Epithelial cell of esophagus (primary cell): ENCODE data around the gene PARD3B.

Experiments used
- DNase-seq: peaks from one replicate; pipeline ENCODE4 v3.0.0; 2010; ENCODE audit warnings: low read depth
- H3K4me3 ChIP-seq: 2 replicates; pipeline ENCODE4 v1.5.1; 2011; ENCODE audit warnings: mild to moderate bottlenecking, low read length, control low read depth
- CTCF ChIP-seq: IDR thresholded peaks from 2 replicates; pipeline ENCODE4 v1.5.1; 2011; ENCODE audit warnings: low read depth, mild to moderate bottlenecking, low read length, control low read depth, inconsistent platforms; ENCODE audit not compliant: insufficient read depth; ENCODE audit errors: missing control alignments

PARD3B gene

GRCh38 chr2:205276116-205276777 lies 731.0 kb downstream of the PARD3B start:
- TF ChIP-seq CTCF = no peak
- DNase-seq = no peak
- no peak overlapping the region for H3K4me3 ChIP-seq

GRCh38 chr2:205280596-205281236 lies 735.4 kb downstream of the PARD3B start:
- TF ChIP-seq CTCF = no peak
- no peak for DNase-seq
- no peak overlapping the region for H3K4me3 ChIP-seq

GRCh38 chr2:205283736-205284270 lies 738.5 kb downstream of the PARD3B start:
- no peak for DNase-seq
- no peak for TF ChIP-seq CTCF
- no peak overlapping the region for H3K4me3 ChIP-seq

- DNase-seq = no peak
- H3K4me3 ChIP-seq = no peak overlapping the region
- no peak for TF ChIP-seq CTCF
Measured at GRCh38 chr2:205284334-205284733, 739.1 kb downstream of the PARD3B start.

- no peak for TF ChIP-seq CTCF
- H3K4me3 ChIP-seq = no peak overlapping the region
- no peak for DNase-seq
Measured at GRCh38 chr2:205287316-205287715, 742.0 kb downstream of the PARD3B start.

GRCh38 chr2:205288686-205289085 lies 743.4 kb downstream of the PARD3B start:
- DNase-seq = no peak
- no peak overlapping the region for H3K4me3 ChIP-seq
- no peak for TF ChIP-seq CTCF

GRCh38 chr2:205290299-205290698 lies 745.0 kb downstream of the PARD3B start:
- H3K4me3 ChIP-seq = no peak overlapping the region
- TF ChIP-seq CTCF = no peak
- DNase-seq = no peak
